Muscle layer of colon (tissue), 2 donors: Measurements from ENCODE around the gene DDX28.

Experiments used
- H3K27ac ChIP-seq: one replicate; pipeline ENCODE4 v1.7.0; 2013; ENCODE audit warnings: low read depth, mild to moderate bottlenecking, low read length, moderate library complexity
- H3K27me3 ChIP-seq, 2 donors: one replicate each; pipeline ENCODE4 v1.7.0; 2013; ENCODE audit warnings: low read length in 2 of 2, mild to moderate bottlenecking in 2 of 2; ENCODE audit not compliant: insufficient read depth in 2 of 2, control insufficient read depth in 1 of 2
- H3K36me3 ChIP-seq: one replicate; pipeline ENCODE4 v1.7.0; 2013; ENCODE audit warnings: mild to moderate bottlenecking, low read length; ENCODE audit not compliant: insufficient read depth
- H3K4me1 ChIP-seq: one replicate; pipeline ENCODE4 v1.7.0; 2013; ENCODE audit warnings: mild to moderate bottlenecking, low read length; ENCODE audit not compliant: insufficient read depth
- H3K4me3 ChIP-seq, 2 donors: one replicate each; pipeline ENCODE4 v1.7.0; 2013; ENCODE audit warnings: low read length in 2 of 2, low read depth in 1 of 2, mild to moderate bottlenecking in 1 of 2, moderate library complexity in 1 of 2
- H3K9ac ChIP-seq: one replicate; pipeline ENCODE4 v1.7.0; 2013; ENCODE audit warnings: low read length
- H3K9me3 ChIP-seq: one replicate; pipeline ENCODE4 v1.7.0; 2013; ENCODE audit warnings: mild to moderate bottlenecking, low read length
- donor health status: abdominal sarcoma.
- donor health status: Adenocarcinoma of cecum.

Gene DDX28

DNA sequence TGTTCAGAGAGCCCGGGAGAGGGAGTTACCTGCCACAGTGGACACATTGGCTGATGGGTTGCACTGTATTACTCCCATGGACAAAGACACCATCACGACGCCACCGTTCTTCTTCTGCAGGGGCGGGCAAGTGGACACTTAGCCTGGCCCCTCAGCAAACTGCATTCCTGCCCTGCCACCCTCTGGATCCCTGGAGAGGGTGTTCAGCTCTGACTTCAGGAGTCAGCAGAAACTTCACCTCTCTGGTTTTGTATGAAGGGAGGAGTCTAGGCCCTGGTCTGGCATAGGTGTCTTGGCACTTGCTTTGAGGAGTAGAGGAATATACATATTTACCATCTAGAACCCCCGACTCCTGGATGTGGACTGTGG lies 33.0 kb downstream of the DDX28 start:
- Histone ChIP-seq H3K36me3 (no peaks in the 10 kb centered on the region), H3K9me3 (no peaks in the 10 kb centered on the region), H3K4me3 (no peak overlapping the region), H3K27ac (no peak overlapping the region), H3K4me1 (no peaks in the 10 kb centered on the region), H3K9ac (no peak overlapping the region), H3K27me3 (no peaks in the 10 kb centered on the region)

- Histone ChIP-seq H3K9me3 (no peaks in the 10 kb centered on the region), H3K27me3 (no peaks in the 10 kb centered on the region), H3K36me3 (no peaks in the 10 kb centered on the region), H3K4me1 (no peaks in the 10 kb centered on the region), H3K9ac (no peak overlapping the region), H3K4me3 (no peak overlapping the region), H3K27ac (no peak overlapping the region)
These were observed 33.6 kb downstream of the DDX28 start for GRCh38 chr16:67989322-67990017.

GRCh38 chr16:67988675-67989074 lies 34.4 kb downstream of the DDX28 start:
- Histone ChIP-seq H3K4me3 (no peak overlapping the region), H3K4me1 (no peaks in the 10 kb centered on the region), H3K36me3 (no peaks in the 10 kb centered on the region), H3K27ac (no peak overlapping the region), H3K9ac (no peak overlapping the region), H3K27me3 (no peaks in the 10 kb centered on the region), H3K9me3 (no peaks in the 10 kb centered on the region)

GRCh38 chr16:67987460-67988160 lies 35.4 kb downstream of the DDX28 start:
- Histone ChIP-seq H3K4me3 (no peak overlapping the region), H3K9ac (no peak overlapping the region), H3K27ac (no peak overlapping the region), H3K27me3 (no peaks in the 10 kb centered on the region), H3K4me1 (no peaks in the 10 kb centered on the region), H3K36me3 (no peaks in the 10 kb centered on the region), H3K9me3 (no peaks in the 10 kb centered on the region)

DNA sequence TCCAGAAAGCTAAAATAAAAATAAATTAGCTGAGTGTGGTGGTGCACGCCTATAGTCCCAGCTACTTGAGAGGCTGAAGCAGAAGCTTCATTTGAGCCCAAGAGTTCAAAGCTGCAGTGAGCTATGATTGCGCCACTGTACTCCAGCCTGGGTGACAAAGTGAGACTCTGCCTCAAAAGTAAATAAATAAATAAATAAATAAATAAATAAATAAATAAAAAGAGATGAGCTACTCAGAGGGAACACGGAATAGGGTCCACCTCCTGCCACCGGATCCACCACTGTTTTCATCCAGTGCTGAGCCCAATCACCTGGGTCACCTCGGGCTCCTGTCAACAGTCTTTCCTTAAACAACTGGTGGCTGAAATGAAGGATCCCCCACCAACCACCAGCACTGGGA lies 36.1 kb downstream of the DDX28 start:
- no peaks in the 10 kb centered on the region for H3K4me1 ChIP-seq
- no peak overlapping the region for H3K27ac ChIP-seq
- no peaks in the 10 kb centered on the region for H3K36me3 ChIP-seq
- H3K4me3 ChIP-seq = no peak overlapping the region
- no peaks in the 10 kb centered on the region for H3K27me3 ChIP-seq
- H3K9me3 ChIP-seq = no peaks in the 10 kb centered on the region
- no peak overlapping the region for H3K9ac ChIP-seq

DNA sequence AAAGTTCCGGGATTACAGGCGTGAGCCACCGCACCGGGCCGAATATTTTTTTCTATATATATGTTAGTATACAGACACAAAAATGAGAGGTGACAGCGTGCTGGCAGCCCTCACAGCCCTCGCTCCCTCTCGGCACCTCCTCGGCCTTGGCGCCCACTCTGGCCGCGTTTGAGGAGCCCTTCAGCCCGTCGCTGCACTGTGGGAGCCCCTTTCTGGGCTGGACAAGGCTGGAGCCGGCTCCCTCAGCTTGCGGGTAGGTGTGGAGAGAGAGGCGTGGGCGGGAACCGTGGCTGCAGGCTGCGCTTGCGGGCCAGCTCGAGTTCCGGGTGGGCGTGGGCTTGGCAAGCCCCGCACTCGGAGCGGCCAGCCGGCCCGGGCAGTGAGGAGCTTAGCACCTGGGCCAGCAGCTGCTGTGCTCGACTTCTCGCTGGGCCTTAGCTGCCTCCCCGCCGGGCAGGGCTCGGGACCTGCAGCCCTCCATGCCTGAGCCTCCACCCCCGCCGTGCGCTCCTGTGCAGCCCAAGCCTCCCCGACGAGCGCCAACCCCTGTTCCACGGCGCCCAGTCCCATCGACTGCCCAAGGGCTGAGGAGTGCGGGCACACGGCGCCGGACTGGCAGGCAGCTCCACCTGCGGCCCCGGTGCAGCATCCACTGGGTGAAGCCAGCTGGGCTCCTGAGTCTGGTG lies 40.9 kb downstream of the DDX28 start:
- H3K9me3 ChIP-seq = no peaks in the 10 kb centered on the region
- H3K36me3 ChIP-seq = no peaks in the 10 kb centered on the region
- H3K27ac ChIP-seq = no peak overlapping the region
- no peaks in the 10 kb centered on the region for H3K4me1 ChIP-seq
- H3K27me3 ChIP-seq = peaks cover 0 to 11% of the 10 kb centered on the region in 2 donors
- H3K9ac ChIP-seq = no peak overlapping the region
- no peak overlapping the region for H3K4me3 ChIP-seq

GRCh38 chr16:67979955-67980678 lies 42.9 kb downstream of the DDX28 start, which contains the start of gene DPEP3:
DPEP3 (minus strand) TSS chr16:67980499; CDS start chr16:67980380, 119 bp downstream.
- Histone ChIP-seq H3K36me3 (no peaks in the 10 kb centered on the region), H3K27ac (no peak within 1 kb of the TSS), H3K4me1 (no peaks in the 10 kb centered on the region), H3K9me3 (no peaks in the 10 kb centered on the region), H3K27me3 (peaks cover 0 to 11% of the 10 kb centered on the region in 2 donors), H3K4me3 (no peak within 1 kb of the TSS), H3K9ac (no peak within 1 kb of the TSS)

DNA sequence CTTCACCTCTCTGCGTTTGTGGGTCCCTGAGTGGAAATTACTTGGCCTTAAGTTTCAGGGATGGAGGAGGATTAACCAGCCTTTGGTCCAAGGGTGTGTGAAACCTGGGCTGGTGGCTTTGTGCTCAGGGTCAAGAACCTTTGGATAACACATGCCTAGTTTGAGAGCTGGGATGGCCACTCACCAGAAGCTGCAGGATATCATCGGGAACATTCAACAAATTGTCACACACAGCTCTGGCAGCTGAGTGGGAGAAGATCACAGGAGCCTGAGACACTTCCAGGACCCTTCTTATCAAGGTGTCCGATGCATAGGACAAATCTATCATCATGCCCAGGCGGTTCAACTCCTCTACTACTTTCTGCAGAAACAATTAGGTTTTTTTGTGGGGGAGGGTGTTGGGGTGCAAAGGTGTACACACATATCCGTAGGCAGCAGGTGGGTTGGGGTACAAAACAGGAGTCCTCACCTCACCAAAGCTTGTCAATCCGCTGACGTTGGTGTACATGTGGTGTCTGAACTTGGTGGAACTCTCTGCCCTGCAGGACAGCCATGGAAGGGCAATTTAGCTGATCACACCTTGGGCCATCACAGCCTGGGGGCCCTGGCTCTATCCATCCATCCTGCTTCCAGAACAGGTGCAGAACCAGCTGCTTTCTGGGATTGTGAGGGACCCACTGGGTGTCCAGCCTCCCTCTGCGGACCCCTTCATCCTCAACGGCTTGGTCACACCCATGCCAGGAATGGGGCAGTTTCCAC lies 45.4 kb downstream of the DDX28 start:
- Histone ChIP-seq H3K4me3 (no peak overlapping the region), H3K36me3 (no peaks in the 10 kb centered on the region), H3K4me1 (no peaks in the 10 kb centered on the region), H3K27ac (no peak overlapping the region), H3K9me3 (no peaks in the 10 kb centered on the region), H3K9ac (no peak overlapping the region), H3K27me3 (peaks cover 0 to 11% of the 10 kb centered on the region in 2 donors)

DNA sequence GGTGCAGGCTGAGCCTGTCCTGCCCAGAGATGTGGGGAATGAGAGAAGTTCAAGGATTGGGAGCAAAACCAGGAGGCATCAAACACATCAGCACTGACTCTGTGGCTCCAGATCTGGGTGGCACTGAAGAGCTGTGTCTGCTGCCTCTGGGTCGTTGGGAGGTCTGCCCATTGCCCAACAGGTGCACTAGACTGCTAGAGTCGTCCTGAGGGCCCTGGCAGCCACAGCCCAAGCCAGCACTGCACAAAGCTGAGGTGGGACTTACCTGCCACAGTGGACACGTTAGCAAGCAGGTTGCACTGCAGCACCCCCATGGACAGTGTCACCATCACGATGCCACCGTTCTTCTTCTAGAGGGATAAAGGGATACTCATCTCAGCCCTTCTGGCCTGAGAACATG lies 46.0 kb downstream of the DDX28 start:
- Histone ChIP-seq H3K36me3 (no peaks in the 10 kb centered on the region), H3K9ac (no peak overlapping the region), H3K27ac (no peak overlapping the region), H3K27me3 (peaks cover 0 to 11% of the 10 kb centered on the region in 2 donors), H3K9me3 (no peaks in the 10 kb centered on the region), H3K4me3 (no peak overlapping the region), H3K4me1 (no peaks in the 10 kb centered on the region)

DNA sequence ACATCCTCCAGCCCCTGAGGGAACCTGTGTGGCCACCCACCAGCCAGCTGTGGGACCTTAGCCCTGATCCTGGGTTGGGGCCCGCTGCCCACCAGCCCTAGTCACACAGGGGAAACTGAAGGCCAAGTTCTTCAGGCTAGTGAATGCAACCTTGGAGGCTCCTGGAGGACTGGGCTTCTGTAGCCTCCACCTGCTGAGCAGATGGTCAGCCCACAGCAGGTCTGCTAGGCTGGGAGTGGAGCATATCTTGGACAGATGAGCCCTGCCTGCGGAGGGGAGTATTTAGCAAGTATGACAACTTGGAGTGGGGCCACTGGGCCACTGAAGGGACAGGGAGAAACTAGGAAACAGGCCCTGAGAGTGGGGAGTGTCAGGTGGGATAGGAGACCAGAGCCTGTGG lies 46.8 kb downstream of the DDX28 start:
- no peaks in the 10 kb centered on the region for H3K36me3 ChIP-seq
- no peak overlapping the region for H3K4me3 ChIP-seq
- no peak overlapping the region for H3K9ac ChIP-seq
- H3K9me3 ChIP-seq = no peaks in the 10 kb centered on the region
- no peak overlapping the region for H3K27ac ChIP-seq
- peaks cover 0 to 11% of the 10 kb centered on the region in 2 donors for H3K27me3 ChIP-seq
- H3K4me1 ChIP-seq = no peaks in the 10 kb centered on the region
